ENCODE results near the gene FBXL4.

FBXL4 gene

DNA sequence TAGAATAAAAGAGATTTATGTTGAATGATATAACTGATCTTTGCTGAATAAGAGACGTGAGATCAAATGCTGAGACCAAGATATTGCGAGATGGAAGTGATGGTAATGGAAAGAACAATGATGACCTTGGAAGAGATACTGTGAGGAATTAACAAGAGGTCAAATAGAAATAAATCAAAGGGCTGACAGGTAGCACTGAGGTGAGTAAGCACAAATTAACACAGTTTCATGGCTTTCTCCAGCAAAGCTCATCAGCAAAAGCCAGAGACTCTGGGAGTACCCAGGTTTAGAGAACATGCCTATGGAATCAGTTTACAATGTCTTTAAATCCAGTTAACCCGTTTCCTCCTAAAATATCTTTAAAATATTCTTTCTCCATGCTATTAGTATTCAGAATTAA lies 60.1 kb downstream of the FBXL4 start:
- in situ Hi-C loops (cut with MboI; ENCODE audit: low sequenced_read_pairs) = no loop called here

DNA sequence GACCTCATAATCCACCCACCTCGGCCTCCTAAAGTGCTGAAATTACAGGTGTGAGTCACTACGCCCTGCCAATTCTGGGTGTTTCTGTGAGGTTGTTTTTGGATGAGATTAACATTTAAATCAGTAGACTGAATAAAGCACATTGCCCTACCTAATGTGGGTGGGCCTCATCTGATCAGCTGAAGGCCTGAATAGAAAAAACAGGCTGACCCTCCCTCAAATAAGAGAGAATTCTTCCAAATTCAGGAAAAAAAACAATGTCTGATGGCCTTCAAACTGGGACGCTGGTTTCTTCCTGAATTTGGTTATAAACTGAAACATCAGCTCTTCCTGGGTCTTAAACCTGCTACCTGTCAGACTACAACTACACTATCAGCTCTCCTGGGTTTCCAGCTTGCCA lies 62.4 kb downstream of the FBXL4 start:
- in situ Hi-C loops (cut with MboI; ENCODE audit: low sequenced_read_pairs) = no loop called here

DNA sequence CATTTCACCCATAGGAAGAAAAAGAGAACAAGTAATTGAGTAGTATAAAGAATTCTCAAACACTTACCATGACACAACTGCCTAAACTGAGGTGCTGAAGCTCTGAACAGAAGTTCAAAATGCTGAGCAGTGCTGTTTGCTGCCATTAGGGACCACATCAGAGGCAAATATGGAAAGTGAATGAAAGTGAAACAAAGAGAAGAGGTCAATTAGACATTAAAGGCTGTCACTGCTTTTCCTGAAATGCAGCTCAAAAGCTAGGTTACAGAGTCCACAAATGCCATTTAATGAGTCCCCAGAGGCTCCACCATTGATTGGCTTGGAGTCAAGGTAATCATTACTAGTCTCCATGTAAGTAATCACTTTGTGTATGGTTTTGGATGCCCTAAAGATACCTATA lies 67.3 kb downstream of the FBXL4 start:
- in situ Hi-C loops (cut with MboI; ENCODE audit: low sequenced_read_pairs) = no loop called here

DNA sequence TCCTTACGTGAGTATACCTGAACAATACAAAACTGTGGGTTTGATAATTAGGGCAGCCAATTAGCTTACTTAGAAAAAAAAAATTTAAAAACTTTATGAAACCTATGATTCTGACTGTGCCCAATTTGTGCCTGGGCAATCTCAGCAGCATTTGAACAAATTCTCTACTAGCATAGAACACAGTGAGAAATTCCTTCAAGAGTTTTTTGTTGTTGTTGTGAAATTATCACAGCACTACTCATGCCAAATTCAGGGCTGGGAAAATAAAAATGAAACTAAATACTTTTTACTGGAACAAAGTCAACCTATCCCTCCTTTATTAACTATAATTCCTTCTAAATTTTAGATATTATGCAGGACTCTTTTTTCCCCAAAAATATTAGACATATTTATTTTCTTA lies 70.5 kb downstream of the FBXL4 start:
- in situ Hi-C loops (cut with MboI; ENCODE audit: low sequenced_read_pairs) = no loop called here

DNA sequence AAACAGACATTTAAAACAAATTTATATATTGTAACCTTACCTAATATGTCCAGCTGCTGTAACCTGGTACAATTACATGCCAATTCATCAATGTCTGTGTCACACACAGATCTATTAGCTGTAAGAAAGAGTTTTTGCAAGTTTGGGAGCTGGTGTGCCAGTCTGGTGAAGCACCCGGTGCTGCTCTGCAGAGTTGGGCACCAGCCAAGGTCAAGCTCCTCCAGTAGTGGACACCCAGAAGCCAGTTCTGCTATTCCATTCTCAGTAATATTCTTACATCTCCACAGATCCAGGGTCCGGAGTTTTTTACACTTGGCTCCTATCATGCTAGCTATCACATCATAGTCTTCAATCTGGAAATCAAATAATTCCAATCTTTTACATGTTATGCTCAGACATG lies 72.4 kb downstream of the FBXL4 start:
- in situ Hi-C loops (cut with MboI; ENCODE audit: low sequenced_read_pairs) = no loop called here

DNA sequence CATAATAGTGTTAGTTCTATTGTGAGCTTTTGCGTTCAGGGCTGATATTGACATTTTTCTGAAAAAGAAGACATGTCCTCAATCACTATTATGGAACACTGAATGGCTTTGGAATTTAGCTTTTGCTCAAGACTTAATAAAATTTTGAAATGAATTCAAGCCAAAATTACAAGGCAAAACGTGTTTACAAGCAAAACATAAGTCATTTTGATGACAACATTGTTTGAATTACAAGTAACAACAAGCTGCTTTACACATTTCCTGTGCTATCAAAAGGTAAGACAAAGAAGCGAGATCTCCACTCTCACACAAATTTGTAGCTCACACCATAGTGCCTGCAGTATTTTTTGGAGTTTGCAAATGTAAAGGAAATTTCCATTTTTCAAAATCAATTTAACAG lies 75.9 kb downstream of the FBXL4 start:
- in situ Hi-C loops (cut with MboI; ENCODE audit: low sequenced_read_pairs) = no loop called here

DNA sequence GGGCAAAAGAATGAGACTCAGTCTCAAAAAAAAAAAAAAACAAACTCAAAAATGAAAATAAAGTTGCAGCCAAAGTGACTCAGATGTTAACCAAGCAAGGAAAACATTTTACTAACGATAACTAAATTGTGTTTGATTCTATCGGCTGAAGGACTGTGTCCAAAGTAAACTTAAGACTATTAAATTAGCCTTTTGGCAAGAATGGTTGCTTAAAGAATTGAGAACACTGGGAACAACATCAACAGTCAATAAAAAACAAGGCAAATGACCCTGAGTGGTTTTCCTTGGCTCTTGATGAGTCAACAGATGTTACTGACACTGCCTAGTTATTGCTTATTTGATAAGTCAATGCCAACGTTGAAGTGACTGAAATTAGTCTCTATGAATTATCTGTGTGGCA lies 76.7 kb downstream of the FBXL4 start:
- in situ Hi-C loops (cut with MboI; ENCODE audit: low sequenced_read_pairs) = no loop called here

DNA sequence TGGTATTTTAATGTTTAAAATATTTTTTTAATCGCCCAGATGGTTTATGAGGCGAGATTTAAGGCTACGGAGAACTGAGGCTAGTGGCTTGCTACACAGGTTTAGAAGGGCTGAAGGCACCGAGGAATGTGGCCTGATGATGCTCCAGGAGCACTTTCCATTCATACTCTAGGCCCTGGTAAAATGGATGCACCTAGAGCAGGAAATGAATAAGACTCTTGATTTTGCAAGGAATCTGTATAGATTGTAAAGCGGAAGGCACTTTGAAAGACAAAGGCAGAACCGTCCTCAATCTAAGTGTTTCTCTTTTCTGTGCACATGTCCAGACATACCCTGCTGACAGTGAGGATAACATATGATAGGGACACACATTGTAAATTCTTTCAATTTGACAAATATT lies 83.2 kb downstream of the FBXL4 start:
- in situ Hi-C loops (cut with MboI; ENCODE audit: low sequenced_read_pairs) = no loop called here

DNA sequence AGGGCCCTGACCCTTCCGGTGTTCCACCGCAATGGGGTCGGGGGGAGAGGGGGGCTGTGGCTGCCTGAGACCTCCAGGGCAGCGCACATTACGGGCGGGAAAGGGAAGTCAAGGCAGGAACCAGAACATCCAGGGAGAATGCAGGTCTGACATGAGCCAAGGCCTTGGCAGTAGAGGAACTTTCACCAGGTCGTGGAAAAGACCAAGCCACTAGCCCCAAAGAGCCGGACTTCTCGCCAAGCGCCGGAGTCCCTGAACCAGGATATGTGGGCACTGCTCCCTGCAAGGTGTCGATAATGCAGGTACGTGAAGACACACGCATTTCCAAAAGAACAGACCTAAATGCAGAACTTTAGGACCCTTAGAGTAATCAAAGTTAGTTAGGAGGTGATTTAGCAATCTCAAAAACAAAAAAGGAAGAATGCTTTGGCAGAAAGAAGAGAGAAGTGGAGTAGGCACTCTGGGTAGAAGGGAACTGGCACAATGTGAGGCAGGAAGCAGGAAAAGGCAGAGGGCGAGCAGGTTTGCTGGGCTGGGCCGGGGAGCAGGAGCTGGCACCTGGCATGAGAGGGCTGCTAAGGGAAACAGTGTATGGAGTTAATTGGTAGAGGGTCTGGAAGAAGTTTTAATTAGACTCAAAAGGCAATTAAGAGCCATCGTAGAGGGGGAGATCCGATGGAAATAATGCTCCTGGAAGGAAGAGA lies 99.1 kb downstream of the FBXL4 start:
- in situ Hi-C loops (cut with MboI; ENCODE audit: low sequenced_read_pairs) = no loop called here

DNA sequence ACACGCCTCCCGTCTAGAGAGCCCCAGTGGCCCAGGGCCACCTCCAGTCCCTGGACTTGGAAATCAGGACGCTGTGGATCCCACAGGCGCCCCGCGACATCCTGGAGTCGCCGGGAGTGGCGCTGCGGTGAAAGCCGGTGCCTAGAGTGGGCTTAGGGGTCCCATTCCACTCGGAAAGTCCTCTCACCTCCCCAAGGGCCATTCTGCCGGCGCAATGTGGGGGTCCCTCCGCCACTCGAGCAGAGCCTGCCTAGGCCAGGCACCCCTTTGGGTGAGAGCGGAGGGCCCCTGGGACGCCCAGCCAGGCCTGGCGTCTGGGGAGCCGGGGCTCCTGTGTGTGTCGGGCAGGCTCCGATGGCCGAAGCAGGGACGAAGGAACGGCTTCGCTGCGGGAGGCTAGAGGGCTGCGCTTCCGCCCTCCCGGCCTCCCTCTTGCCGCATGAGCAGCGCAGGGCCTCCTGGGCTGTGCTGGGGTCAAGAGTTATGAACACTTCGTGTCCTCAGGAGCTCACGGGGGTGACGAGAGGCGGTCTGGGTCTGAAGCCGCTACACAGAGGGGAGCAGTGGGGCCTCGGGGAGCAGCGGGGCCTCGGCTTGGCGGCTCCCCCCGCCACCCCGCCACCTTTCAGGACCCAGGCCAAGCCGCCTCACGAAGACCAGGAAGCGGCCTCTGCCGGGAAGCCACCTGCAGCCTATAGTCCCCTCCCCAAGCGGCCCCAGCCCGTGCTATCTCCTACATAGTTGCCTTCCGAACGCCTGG lies 99.8 kb downstream of the FBXL4 start:
- in situ Hi-C loops (cut with MboI; ENCODE audit: low sequenced_read_pairs) = no loop called here

DNA sequence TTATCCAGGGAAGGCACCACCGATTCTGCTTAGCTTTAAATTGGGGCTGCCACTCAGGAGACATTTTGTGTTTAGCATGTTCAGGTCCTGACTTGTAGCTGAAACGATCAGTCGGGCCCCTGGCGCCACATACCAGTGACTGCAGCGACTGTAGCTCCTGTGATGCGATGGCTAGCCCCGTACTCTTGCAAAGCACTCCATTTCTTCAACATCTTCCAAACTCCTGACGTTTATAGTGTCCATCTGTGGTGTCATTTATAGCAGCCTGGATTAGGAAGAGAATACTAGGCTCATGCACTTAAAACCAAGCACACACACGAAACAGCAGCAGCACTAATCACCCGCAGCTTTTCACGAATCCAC lies 100.3 kb downstream of the FBXL4 start:
- in situ Hi-C loops (cut with MboI; ENCODE audit: low sequenced_read_pairs) = no loop called here

DNA sequence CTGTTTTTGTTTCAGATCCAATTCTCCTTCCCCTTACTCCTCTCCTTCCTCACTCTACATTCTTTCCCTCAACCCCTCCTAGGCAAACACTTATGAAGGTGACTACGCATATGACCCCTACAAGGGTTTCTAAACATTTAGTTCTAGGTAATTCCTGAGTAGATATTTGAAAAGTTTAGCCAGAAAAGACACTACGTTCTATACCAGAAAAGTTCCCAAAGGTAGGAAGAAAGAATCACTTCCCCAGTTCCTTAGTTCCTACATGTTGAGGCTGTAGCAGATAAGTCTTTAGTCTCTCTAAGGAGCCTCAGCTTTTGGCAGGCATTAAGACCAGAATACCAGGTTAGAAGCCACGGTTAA lies 101.7 kb downstream of the FBXL4 start:
- in situ Hi-C loops (cut with MboI; ENCODE audit: low sequenced_read_pairs) = no loop called here

DNA sequence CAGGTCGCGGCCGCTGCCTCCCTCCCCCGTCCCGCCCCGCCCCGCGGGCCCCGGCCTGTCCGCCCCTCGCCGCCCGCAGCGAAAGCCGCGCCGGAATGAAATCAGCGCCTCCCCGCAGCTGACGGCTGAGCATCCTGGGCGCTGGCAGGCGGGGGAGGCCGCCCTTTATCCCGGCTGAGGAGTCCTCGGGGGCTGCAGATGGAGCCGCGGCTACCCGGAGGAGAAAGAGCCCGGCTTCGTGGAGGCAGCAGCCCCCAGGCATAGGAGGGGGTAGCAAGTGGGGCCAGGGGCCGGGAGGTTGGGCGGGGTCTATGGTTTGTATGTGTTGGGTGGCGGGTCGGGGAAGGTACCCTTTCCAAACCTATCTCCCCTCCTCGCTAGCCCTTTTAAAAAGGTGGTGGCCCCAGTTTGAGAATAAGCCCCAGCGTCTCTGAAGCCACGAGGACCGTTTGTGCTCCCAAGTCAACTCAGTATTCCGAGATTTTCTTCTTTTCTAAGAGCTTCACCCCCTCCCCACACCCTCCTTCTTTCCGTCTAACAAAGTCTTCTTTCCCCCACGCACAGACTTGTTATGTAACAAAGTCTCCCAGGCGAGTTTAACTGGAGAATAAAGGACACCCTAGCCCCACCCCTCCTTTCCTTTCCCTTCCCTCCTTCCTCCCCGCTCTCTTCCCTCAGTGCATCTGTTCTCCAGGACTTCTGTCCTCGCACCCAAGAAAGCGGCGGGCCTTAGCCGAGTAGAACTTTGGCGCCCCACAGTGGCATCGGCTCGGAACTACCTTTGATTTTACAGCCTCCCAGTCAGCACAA lies 102.3 kb downstream of the FBXL4 start:
- in situ Hi-C loops (cut with MboI; ENCODE audit: low sequenced_read_pairs) = no loop called here

DNA sequence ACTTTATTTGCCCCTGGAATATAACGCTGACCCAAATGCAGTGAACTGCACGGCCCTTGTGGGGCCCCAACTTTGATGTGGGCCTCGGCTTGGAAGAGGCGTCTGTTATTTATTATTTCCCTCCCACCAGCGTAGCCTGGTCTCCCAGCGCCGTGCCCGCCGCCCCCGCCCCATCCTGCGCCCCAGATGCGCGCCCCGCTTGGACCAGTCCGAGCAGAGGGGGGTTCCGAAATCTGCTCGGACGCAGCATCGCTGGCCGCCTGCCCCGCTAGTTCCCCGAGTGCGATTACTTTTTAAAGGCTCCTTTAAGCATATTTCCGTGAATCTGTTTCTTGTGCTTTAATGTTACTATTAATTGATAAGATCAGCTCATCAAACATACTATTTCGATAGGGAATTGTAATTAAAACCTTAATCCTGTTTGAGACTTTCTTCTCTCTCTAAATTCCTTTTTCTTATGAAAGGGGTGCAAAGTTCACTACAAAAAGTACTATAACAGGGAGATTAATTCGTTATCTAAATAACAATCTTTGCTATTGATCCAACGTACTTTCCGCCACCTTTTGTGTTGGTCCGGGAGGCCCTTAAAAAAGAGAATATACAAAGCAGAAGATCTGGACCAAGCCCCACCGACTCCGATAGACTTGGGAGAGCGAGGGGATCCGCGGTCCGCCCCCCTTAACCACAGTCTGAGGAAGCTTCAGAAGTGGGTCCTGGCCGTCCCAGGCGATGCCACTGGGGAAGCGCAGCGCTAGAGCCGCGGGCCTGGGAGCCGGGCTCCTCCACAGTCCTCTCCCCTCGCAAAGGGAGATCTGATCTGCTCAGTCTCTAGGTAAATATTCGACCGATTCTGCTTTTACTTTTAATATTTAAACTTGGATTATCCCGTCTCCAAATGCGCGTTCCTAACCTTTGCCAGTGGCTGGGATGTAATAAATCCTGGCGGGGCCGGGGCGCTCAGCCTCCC lies 103.2 kb downstream of the FBXL4 start:
- in situ Hi-C loops (cut with MboI; ENCODE audit: low sequenced_read_pairs) = no loop called here

DNA sequence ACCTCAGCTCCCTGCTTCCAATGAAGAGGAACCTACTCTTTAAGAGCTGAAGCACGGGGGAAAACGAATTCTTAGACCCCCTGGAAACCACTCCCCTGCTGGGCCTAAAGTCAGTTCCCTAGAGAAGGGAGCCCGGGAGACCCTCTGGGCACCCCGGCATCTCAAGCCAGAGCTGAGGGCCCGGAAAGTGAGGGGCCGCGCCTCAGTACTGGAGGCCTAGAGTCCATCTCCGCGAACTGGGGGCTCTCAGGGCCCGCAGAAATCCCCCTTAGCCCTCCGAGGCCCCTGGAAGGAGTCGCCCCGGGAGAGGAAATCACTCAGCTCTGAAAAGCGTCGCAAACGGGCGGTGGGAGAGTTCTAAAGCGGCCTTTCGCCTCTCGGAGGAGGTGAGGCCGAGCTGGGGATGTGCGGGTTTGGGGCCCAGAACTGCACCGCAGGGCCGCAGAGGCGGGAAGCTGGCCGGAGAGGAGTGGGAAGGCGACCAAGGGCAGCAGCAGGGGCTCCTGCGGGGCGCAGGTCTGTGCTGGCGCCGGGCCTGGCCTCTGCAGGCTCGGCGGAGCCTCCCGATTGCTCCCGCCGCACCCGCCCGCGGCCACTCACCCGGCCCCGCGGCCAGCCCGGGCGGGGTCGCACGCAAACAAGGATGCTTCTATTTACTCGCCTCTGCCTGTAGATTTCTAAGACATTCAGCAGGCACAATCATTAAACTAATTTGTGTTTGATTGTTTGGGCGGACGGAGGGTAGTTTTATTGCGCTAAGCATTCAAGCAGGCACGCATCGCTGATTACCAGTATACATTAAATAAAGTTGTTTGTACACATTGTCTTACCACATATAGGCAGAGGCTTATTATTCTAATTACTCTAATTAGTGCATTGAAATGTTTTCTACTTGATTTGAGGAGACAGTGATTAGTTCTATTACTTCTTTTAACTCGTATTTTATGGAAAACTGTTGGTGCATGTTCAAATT lies 104.2 kb downstream of the FBXL4 start:
- in situ Hi-C loops (cut with MboI; ENCODE audit: low sequenced_read_pairs) = no loop called here

DNA sequence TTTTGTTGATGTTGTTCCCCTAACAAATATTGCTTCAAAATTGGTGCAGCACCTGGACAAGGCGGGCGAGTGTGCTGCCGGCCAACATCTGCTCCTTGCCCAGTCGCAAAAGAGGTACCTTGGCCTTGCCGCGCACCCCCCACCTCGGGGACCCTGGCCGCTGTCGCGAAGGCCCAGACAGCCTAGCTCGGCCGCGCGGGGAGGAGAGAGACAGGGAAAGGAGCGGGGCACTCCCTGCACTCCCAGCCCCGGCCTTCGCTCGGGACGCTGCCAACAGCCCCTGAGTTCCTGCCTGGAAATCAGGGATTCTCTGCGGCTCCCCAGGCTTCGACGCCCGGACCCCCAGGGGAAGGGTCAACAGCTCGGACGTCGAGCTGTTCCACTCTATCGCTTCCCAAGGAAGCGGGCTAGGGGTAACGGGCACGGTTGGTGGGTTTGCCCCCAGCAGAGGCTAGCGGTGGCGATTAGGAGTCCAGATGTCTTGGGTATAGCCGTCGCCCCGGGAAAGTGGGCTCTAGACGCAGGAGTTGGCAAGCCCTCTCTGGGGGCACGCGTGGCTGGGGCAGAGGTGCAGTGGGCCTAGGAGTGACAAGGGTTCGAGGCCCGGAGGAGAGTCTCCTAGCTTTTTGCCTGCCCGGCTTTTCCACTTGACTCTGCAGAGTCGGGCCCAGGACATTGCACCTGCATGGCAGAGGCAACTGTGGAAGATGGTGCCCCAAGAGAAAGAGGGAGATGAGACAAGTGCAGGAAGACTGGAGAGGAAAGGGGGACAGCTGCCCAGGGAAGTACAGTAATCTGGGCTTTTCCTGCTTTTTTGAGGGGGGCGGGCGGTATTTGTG lies 105.2 kb downstream of the FBXL4 start:
- in situ Hi-C loops (cut with MboI; ENCODE audit: low sequenced_read_pairs) = no loop called here

DNA sequence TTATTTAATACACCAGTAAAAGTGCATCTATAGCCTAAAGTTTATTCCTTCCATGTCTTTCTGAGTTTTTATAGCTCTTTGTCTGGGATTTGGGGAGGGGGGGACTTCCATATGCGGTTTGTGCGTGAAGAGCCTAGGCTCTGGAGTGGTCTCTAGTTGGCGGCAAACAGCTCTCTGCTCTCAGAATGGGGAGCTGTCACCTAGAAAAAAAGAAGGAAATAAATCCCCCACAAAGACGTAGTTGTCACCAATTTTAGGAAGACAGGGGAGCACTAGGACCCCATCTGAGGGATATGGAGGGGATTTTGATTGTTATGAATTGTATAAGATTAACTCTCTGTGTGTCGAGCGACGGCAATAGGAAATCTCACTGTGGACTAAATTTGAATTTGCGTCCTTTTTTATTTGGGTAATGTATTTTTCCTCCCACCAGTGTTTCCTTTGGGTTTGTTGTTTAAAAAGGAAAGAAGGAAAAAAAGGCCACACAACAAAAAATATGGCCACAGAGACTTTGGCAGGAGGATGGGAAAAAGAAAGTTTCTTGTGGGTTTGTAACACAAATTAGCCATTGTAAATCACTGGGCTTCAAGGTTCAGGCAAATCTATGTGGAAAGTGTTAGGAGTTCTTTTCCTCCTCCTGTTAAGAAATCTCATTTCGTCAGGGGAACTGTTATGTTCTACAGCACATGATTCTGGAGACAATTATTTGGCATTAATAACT lies 106.0 kb downstream of the FBXL4 start:
- in situ Hi-C loops (cut with MboI; ENCODE audit: low sequenced_read_pairs) = no loop called here

DNA sequence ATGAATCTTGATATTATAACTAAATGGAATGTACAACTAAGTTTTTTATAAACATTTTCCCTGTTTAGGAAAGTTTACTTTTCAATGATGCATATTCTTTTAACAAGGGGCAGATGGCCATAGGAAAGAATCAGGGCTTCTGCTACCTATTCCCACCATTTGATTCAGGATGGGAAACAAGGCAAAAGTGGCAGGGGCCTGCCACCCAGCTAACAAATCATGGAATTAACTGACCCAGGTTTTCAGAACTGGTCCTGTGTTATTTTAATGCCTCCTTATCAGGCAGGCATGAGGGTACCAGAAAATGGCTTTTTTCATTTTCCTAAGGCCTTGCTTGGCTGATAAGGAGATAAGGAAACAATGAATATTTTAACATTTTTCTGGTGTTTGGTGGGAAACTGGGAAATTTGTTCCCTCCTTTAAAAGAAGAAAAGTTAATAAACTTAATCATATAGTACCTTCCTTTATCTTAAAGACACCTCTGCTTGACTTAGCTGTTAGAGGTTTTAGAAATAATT lies 106.7 kb downstream of the FBXL4 start:
- in situ Hi-C loops (cut with MboI; ENCODE audit: low sequenced_read_pairs) = no loop called here
